Measurements from ENCODE around the gene TRIM26.

Gene TRIM26

GRCh38 chr6:30207619-30208295 lies 5.4 kb downstream of the TRIM26 start:
- no peak for DNase-seq

GRCh38 chr6:30206799-30207618 lies 6.2 kb downstream of the TRIM26 start:
- no peak for DNase-seq

- no peak for DNase-seq
Measured at GRCh38 chr6:30206152-30206551, 7.1 kb downstream of the TRIM26 start.

- DNase-seq, result no peak
Measured at GRCh38 chr6:30204116-30204515, 9.1 kb downstream of the TRIM26 start.

- no peak for DNase-seq
Measured at GRCh38 chr6:30202366-30202765, 10.8 kb downstream of the TRIM26 start.

- DNase-seq, result no peak
Measured at GRCh38 chr6:30200551-30201281, 12.5 kb downstream of the TRIM26 start.

- no peak for DNase-seq
Measured at GRCh38 chr6:30198166-30199084, 14.8 kb downstream of the TRIM26 start.

- no peak for DNase-seq
Measured at GRCh38 chr6:30196376-30196775, 16.8 kb downstream of the TRIM26 start.

- DNase-seq, result no peak
Measured at GRCh38 chr6:30195951-30196350, 17.3 kb downstream of the TRIM26 start.

- DNase-seq, result no peak
Measured at GRCh38 chr6:30194797-30195690, 18.2 kb downstream of the TRIM26 start.

GRCh38 chr6:30192076-30192475 lies 21.1 kb downstream of the TRIM26 start:
- no peak for DNase-seq

GRCh38 chr6:30188541-30188940 lies 24.7 kb downstream of the TRIM26 start:
- DNase-seq, result no peak

- DNase-seq, result no peak
Measured at GRCh38 chr6:30185846-30186484, 27.2 kb downstream of the TRIM26 start.

GRCh38 chr6:30184417-30185031 lies 28.7 kb downstream of the TRIM26 start:
- DNase-seq, result no peak

GRCh38 chr6:30180145-30180544 lies 33.1 kb downstream of the TRIM26 start:
- DNase-seq, result no peak

- DNase-seq, result no peak
Measured at GRCh38 chr6:30178837-30179236, 34.4 kb downstream of the TRIM26 start.

GRCh38 chr6:30175765-30176164 lies 37.4 kb downstream of the TRIM26 start:
- DNase-seq, result no peak

- DNase-seq, result no peak
Measured at GRCh38 chr6:30172681-30173080, 40.5 kb downstream of the TRIM26 start.

- DNase-seq, result peak; percentile 35
Measured at GRCh38 chr6:30171677-30172471, 41.3 kb downstream of the TRIM26 start.

Data from COR-L47 (cell line).